Fibroblast of mammary gland (primary cell): ENCODE measurements around the gene TSPAN14.

Experiments used
- DNase-seq: peaks from one replicate; pipeline ENCODE4 v3.0.0-alpha.2; 2010; ENCODE audit warnings: low read depth
- H3K4me3 ChIP-seq: 2 replicates; pipeline ENCODE4 v1.5.1; 2011; ENCODE audit warnings: low read depth, mild to moderate bottlenecking, low read length, moderate library complexity; ENCODE audit not compliant: control insufficient read depth
- TF ChIP-seq, protein P1 (sequence below): conservative IDR thresholded peaks from 2 replicates; pipeline ENCODE4 v1.5.1; 2011; ENCODE audit warnings: low read depth, low read length, inconsistent platforms; ENCODE audit not compliant: control insufficient read depth, insufficient read depth

TSPAN14 gene

GRCh38 chr10:80498078-80498832 lies 44.1 kb downstream of the TSPAN14 start:
- no peak for DNase-seq
- H3K4me3 ChIP-seq: no peak overlapping the region
- TF ChIP-seq, protein P1, sequence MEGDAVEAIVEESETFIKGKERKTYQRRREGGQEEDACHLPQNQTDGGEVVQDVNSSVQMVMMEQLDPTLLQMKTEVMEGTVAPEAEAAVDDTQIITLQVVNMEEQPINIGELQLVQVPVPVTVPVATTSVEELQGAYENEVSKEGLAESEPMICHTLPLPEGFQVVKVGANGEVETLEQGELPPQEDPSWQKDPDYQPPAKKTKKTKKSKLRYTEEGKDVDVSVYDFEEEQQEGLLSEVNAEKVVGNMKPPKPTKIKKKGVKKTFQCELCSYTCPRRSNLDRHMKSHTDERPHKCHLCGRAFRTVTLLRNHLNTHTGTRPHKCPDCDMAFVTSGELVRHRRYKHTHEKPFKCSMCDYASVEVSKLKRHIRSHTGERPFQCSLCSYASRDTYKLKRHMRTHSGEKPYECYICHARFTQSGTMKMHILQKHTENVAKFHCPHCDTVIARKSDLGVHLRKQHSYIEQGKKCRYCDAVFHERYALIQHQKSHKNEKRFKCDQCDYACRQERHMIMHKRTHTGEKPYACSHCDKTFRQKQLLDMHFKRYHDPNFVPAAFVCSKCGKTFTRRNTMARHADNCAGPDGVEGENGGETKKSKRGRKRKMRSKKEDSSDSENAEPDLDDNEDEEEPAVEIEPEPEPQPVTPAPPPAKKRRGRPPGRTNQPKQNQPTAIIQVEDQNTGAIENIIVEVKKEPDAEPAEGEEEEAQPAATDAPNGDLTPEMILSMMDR: no peak

DNA sequence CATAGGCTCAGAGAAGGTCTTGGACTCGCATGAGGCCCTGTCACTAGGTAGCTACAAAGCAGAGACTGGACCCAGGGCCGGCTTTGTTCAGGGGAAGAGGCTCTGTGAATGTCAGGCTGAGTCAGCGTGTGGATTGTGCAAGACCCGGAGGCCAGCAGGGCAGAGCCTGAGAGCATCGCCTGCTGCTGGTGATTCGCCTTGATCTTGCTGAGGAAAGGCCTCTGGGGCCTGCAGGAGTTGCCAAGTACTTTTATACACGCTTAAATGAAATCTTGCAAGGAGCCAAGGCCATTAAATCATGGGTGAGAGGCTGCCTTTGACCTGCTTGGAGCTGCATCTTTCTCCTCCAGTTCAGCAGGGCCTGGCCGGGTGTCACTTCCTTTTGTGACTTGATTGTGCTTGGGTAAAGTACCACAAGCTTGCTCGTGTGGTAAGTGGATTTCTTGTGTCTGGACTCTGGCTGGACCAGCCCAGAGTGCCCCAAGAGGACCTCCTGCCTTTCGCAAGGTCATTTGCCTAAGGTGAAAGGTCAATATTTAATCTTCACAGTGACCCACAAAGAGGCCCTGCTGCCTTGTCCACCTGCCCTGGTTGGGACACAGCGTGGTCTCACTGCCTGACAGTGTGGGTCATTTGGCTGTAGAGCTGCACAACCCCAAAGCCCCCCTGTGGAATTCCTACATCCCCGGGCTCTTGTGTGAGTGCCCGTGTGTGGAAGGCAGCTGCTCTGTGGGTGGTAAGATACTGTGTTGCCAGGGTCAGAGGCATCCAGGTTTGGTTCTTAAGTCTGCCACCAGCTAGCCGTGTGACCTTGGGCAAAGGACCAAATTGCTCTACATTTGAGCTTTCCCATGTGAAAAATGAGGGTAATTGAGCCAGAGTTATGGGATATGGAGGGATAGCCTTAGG lies 45.0 kb downstream of the TSPAN14 start:
- DNase-seq: peak; percentile 99
- TF ChIP-seq, protein P1: no peak
- no peak overlapping the region for H3K4me3 ChIP-seq

GRCh38 chr10:80500572-80501380 lies 46.7 kb downstream of the TSPAN14 start:
- no peak overlapping the region for H3K4me3 ChIP-seq
- peak; percentile 83 for DNase-seq
- TF ChIP-seq, protein P1: no peak

- TF ChIP-seq, protein P1: no peak
- no peak for DNase-seq
- no peak overlapping the region for H3K4me3 ChIP-seq
These were observed 47.3 kb downstream of the TSPAN14 start for GRCh38 chr10:80501381-80501912.

- TF ChIP-seq, protein P1: no peak
- no peak overlapping the region for H3K4me3 ChIP-seq
- DNase-seq: peak; percentile 35
These were observed 47.9 kb downstream of the TSPAN14 start for GRCh38 chr10:80501913-80502521.
